ENCODE data around the gene GPR84. TPM values are rescaled to one million over a fixed set of nuclear protein-coding genes. Genes with fewer than 3 reads are reported as not detected.
A peak's percentile ranks its signal among the peaks of the same experiment; 100 is the strongest.

Gene GPR84
- total and polyA plus RNA-seq, 2 of the 13 experiments (the other 11 are each of a cell fraction or from before 2014, with no cell fraction given), result not detected

DNA sequence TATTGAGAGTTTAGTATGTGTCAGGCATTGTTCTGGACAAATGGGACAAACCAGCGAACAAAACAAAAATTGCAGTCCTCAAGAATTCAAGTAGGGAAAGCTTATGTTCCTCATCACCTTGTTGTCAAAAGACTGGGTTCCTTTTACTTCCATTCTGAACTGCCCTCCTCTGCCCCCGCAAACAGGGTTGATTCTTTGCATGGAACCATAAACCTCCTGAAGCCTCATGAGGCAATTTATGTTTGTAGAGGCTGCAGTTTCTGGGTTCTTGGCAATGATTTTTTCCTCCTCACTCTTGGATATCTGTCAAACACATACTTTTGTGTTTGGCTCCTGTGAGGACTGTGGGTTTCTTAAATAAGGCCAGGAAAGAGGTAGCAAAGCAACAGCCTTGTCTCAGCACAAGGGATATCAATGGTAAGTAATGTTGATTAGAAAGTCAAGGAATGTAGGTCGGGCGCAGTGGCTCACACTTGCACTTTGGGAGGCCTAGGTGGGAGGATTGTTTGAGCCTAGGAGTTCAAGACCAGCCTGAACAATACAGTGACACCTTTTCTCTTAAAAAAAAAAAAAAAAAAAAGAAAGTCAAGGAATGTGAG lies 25.5 kb downstream of the GPR84 start (continued):
- no peak for TF ChIP-seq ARID4A (CRISPR knock-in tag; IDR thresholded peaks at IDR 0.05; ENCODE audit: borderline replicate concordance)

- Histone ChIP-seq H3K79me2 (ENCODE audit: insufficient read depth, low read length) (peaks cover 9% of the 10 kb centered on the region), H3K27me3 (ENCODE audit: control insufficient read depth in 1 of 2, insufficient read depth in 2 of 2, low read length in 2 of 2) (no peaks in the 10 kb centered on the region), H3K4me1 (ENCODE audit: insufficient read depth, low read length) (peaks cover 68% of the 10 kb centered on the region), H4K20me1 (ENCODE audit: insufficient read depth, low read length) (no peaks in the 10 kb centered on the region), H2AFZ (ENCODE audit: low read length) (no peak overlapping the region), H3K27ac (ENCODE audit: extremely low read length, insufficient read depth, low read length) (peak overlapping the region; percentile 12), H3K9me3 (ENCODE audit: low read length) (no peaks in the 10 kb centered on the region), H3K4me3 (replicated peaks in 1 of 3; ENCODE audit: insufficient read depth in 1 of 3, low read depth in 2 of 3, low read length in 3 of 3) (no peak overlapping the region), H3K4me2 (ENCODE audit: low read depth, low read length) (no peak overlapping the region), H3K36me3 (replicated peaks in 1 of 2; ENCODE audit: control insufficient read depth in 1 of 2, insufficient read depth in 2 of 2, low read length in 2 of 2) (peaks cover 5 to 22% of the 10 kb centered on the region in 2 experiments), H3K9ac (ENCODE audit: insufficient read depth, low read depth, low read length) (no peak overlapping the region)
- POLR2A ChIA-PET, result interaction anchor here (1.1 to 4.4 kb wide), 6 partner anchors 10 to 58 kb away, joined by 4 to 25 read pairs (median 11); partner anchors contain the start of genes CBX5, COPZ1 and HNRNPA1
- intact Hi-C loops (cut with micrococcal nuclease; ENCODE audit: unreplicated experiment) (loop anchor here (2.0 kb wide), 1 partner anchor 21 kb away; no protein-coding TSS in a partner anchor), in situ Hi-C loops (cut with HindIII; ENCODE audit: extremely low pct_ligation_motif_present, low pct_unique_long_range_greater_than_20kb) (no loop called here)
- BruUV-seq (replicated peaks), result no TSS peak
- ATAC-seq, result no peak
- no peak for FAIRE-seq
- 94% methylated on average over 3 of the region's 3 CpGs for WGBS (ENCODE audit: low lambda C conversion rate)
- CTCF ChIA-PET (ENCODE audit: low intra/inter-chr PET ratio, low total read pairs), result no interaction called here
- no peak for DNase-seq (ENCODE audit: low spot score)
- TF ChIP-seq ZNF292 (CRISPR knock-in tag; IDR thresholded peaks at IDR 0.05; ENCODE audit: borderline replicate concordance, low read depth), result no peak
- TF ChIP-seq HNF4G (IDR thresholded peaks at IDR 0.05; ENCODE audit: borderline replicate concordance, low read depth, low read length), result no peak
- no peak for TF ChIP-seq HNF4G (CRISPR knock-in tag; IDR thresholded peaks at IDR 0.05; ENCODE audit: borderline replicate concordance, low read depth)
- TF ChIP-seq, protein P1, sequence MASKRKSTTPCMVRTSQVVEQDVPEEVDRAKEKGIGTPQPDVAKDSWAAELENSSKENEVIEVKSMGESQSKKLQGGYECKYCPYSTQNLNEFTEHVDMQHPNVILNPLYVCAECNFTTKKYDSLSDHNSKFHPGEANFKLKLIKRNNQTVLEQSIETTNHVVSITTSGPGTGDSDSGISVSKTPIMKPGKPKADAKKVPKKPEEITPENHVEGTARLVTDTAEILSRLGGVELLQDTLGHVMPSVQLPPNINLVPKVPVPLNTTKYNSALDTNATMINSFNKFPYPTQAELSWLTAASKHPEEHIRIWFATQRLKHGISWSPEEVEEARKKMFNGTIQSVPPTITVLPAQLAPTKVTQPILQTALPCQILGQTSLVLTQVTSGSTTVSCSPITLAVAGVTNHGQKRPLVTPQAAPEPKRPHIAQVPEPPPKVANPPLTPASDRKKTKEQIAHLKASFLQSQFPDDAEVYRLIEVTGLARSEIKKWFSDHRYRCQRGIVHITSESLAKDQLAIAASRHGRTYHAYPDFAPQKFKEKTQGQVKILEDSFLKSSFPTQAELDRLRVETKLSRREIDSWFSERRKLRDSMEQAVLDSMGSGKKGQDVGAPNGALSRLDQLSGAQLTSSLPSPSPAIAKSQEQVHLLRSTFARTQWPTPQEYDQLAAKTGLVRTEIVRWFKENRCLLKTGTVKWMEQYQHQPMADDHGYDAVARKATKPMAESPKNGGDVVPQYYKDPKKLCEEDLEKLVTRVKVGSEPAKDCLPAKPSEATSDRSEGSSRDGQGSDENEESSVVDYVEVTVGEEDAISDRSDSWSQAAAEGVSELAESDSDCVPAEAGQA (IDR thresholded peaks at IDR 0.05; ENCODE audit: low read depth), result no peak
- TF ChIP-seq, protein P1 (CRISPR knock-in tag; IDR thresholded peaks at IDR 0.05; ENCODE audit: borderline replicate concordance), result no peak
- TF ChIP-seq ZNF792 (CRISPR knock-in tag; IDR thresholded peaks at IDR 0.05), result no peak
These were observed 26.2 kb downstream of the GPR84 start for GRCh38 chr12:54337854-54338650.
